Endothelial cell of umbilical vein (primary cell): ENCODE data around the gene TRPC4AP. TPM values are rescaled to one million over a fixed set of nuclear protein-coding genes. Genes with fewer than 3 reads are reported as not detected.

Source experiments
- BruUV-seq: library from RNA; stranded (reverse); fragments of 400-500 nt; replicated peaks from 2 replicates; lab custom pipeline; 2021; lab: Mats Ljungman, UMichigan
- CTCF ChIA-PET: fragments of 300-600, 350-600 bp; sonication (Branson Sonifier 250); formaldehyde crosslinking; loops from one replicate; lab custom pipeline; 2021; ENCODE audit warnings: antibody characterized with exemption, inconsistent platforms; lab: Charles Lee
- POLR2A ChIA-PET: fragments of 300-600, 350-600 bp; sonication (Branson Sonifier 250); formaldehyde crosslinking; loops from one replicate; lab custom pipeline; 2021; ENCODE audit warnings: antibody characterized with exemption, inconsistent platforms; lab: Charles Lee
- DNase-seq: peaks from one replicate; pipeline ENCODE4 v3.0.0-alpha.2; 2011; ENCODE audit warnings: low read depth, low spot score
- FAIRE-seq: peaks from 2 replicates; lab custom pipeline; 2011; peaks lifted over from hg19 to GRCh38; lab: Jason Lieb, UNC
- H2AFZ ChIP-seq: 2 replicates; pipeline ENCODE4 v1.6.0; 2012; ENCODE audit warnings: low read depth, low read length, control low read depth, inconsistent platforms
- H3K27ac ChIP-seq: 2 replicates; pipeline ENCODE4 v1.5.1; 2011; ENCODE audit warnings: low read depth, mild to moderate bottlenecking, control low read depth, low read length, moderate library complexity; ENCODE audit not compliant: insufficient read depth
- H3K27me3 ChIP-seq, 2 experiments: 2 replicates each; pipeline versions ENCODE4 v1.6.0 to v1.6.1; 2011; ENCODE audit warnings: low read length in 2 of 2, mixed read lengths in 1 of 2; ENCODE audit not compliant: control insufficient read depth in 2 of 2, insufficient read depth in 2 of 2
- H3K36me3 ChIP-seq, 2 experiments: 2 replicates in 1 of 2; 3 replicates in 1 of 2; pipeline ENCODE4 v1.5.1; 2011; ENCODE audit warnings: low read length in 2 of 2, mild to moderate bottlenecking in 1 of 2, moderate library complexity in 1 of 2; ENCODE audit not compliant: control insufficient read depth in 2 of 2, insufficient read depth in 2 of 2; ENCODE audit errors: extremely low read depth in 1 of 2
- H3K4me1 ChIP-seq: 3 replicates; pipeline ENCODE4 v1.5.1; 2011; ENCODE audit warnings: mild to moderate bottlenecking, low read length; ENCODE audit not compliant: control insufficient read depth, insufficient read depth; ENCODE audit errors: extremely low read depth
- H3K4me2 ChIP-seq: 2 replicates; pipeline ENCODE4 v1.6.1; 2011; ENCODE audit warnings: low read length, control low read depth, mixed read lengths; ENCODE audit not compliant: insufficient read depth
- H3K4me3 ChIP-seq, 3 experiments: fragments of 200-600 bp in 1 of 3; sonication (generic), shearing (Covaris generic) in 1 of 3; replicated peaks in 1 of 3; 2 replicates each; pipeline ENCODE4 v1.5.1; 2011 to 2016; ENCODE audit warnings: control low read depth in 3 of 3, low read length in 3 of 3, mild to moderate bottlenecking in 2 of 3, inconsistent platforms in 1 of 3, low read depth in 1 of 3, moderate library complexity in 1 of 3; ENCODE audit not compliant: insufficient read depth in 1 of 3
- H3K79me2 ChIP-seq: 2 replicates; pipeline ENCODE4 v1.6.0; 2012; ENCODE audit warnings: low read length, inconsistent platforms; ENCODE audit not compliant: control insufficient read depth, insufficient read depth
- H3K9ac ChIP-seq: replicated peaks from 2 replicates; pipeline ENCODE3; 2011; ENCODE audit warnings: low read length, control low read depth; ENCODE audit not compliant: insufficient read depth; ENCODE audit errors: extremely low read depth
- H3K9me1 ChIP-seq: replicated peaks from 3 replicates; pipeline ENCODE4 v1.6.0; 2011; ENCODE audit warnings: mild to moderate bottlenecking, low read length; ENCODE audit not compliant: control insufficient read depth, insufficient read depth; ENCODE audit errors: extremely low read depth
- H3K9me3 ChIP-seq: replicated peaks from 2 replicates; pipeline ENCODE4 v1.5.1; 2012; ENCODE audit warnings: low read length, inconsistent platforms; ENCODE audit not compliant: control insufficient read depth, insufficient read depth
- H4K20me1 ChIP-seq: replicated peaks from 2 replicates; pipeline ENCODE3; 2011; ENCODE audit warnings: mild to moderate bottlenecking, low read length; ENCODE audit not compliant: control insufficient read depth, insufficient read depth; ENCODE audit errors: extremely low read depth
- FOS ChIP-seq: IDR thresholded peaks from 2 replicates; pipeline ENCODE4 v1.6.1; 2011; ENCODE audit warnings: mild to moderate bottlenecking, low read length, moderate library complexity, borderline replicate concordance; ENCODE audit not compliant: insufficient read depth
- GATA2 ChIP-seq: IDR thresholded peaks from 2 replicates; pipeline ENCODE4 v1.7.0; 2011; ENCODE audit warnings: low read depth, mild to moderate bottlenecking, moderate library complexity, mixed read lengths, low read length; ENCODE audit not compliant: insufficient read length, insufficient read depth
- JUN ChIP-seq: IDR thresholded peaks from 2 replicates; pipeline ENCODE4 v1.6.1; 2011; ENCODE audit warnings: borderline replicate concordance, low read depth; ENCODE audit not compliant: insufficient read length, insufficient read depth
- POLR2A ChIP-seq: IDR thresholded peaks from 2 replicates; pipeline ENCODE4 v1.6.1; 2012; ENCODE audit warnings: low read depth, mild to moderate bottlenecking, control low read depth, low read length
- dilution Hi-C: fragments of 300-500 bp; cut with MboI; formaldehyde crosslinking; loops from one replicate; pipeline ENCODE4 v1.15.0; 2019; ENCODE audit warnings: low sequenced_read_pairs; ENCODE audit not compliant: extremely low pct_ligation_motif_present
- intact Hi-C: fragments of 100-400 bp; cut with micrococcal nuclease; formaldehyde crosslinking; loops from one replicate; pipeline ENCODE4 v1.10.0; 2022
- polyA plus RNA-seq, 4 experiments: library from polyadenylated mRNA; depleted of rRNA in 3 of 4; stranded (reverse) in 3 of 4; unstranded in 1 of 4; fragments of >200 nt; gene quantifications; 2 replicates each; pipeline versions ENCODE4 v1.2.1 to v1.2.3, GENCODE V29; 2011 to 2012; ENCODE audit warnings: missing spikeins in 1 of 4
- total RNA-seq: library from RNA; stranded (reverse); gene quantifications from 2 replicates; pipeline ENCODE4 v1.2.3, GENCODE V29; 2021

The TRPC4AP gene
- total and polyA plus RNA-seq, 2 donors (not counting 3 experiments of a cell fraction or from before 2014, with no cell fraction given), result 89.0 to 103 TPM

DNA sequence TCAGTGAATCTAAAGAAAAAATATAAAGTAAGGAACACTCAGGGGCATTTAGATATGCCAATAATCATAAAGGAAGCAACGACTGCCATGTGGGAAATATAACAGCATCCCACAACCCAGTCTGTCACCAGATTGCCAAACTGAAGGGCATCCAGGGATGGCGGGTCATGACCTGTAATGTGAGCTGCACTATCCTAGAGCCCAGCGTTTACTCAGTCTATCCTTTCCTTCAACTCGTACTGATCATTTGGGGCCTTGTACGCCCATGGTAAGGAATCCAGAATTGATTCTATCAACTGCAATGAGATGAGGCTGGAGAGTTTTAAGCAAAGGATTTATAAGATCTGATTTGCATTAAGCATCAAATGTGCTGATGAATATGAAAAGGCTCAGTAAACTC lies 5.3 kb downstream of the TRPC4AP start:
- Histone ChIP-seq H2AFZ (no peak overlapping the region), H3K9ac (no peak overlapping the region), H3K79me2 (peaks cover 95% of the 10 kb centered on the region), H3K36me3 (peaks cover 0 to 3% of the 10 kb centered on the region in 2 experiments), H3K9me1 (no peaks in the 10 kb centered on the region), H3K4me3 (no peak overlapping the region), H3K27me3 (no peaks in the 10 kb centered on the region), H4K20me1 (peaks cover 15% of the 10 kb centered on the region), H3K27ac (no peak overlapping the region), H3K4me2 (no peak overlapping the region), H3K4me1 (peaks cover 27% of the 10 kb centered on the region), H3K9me3 (no peaks in the 10 kb centered on the region)
- no peak for DNase-seq
- no peak for FAIRE-seq
- ChIA-PET CTCF (interaction anchor here (0.9 to 1.1 kb wide), 2 partner anchors 49 to 121 kb away, joined by 3 to 5 read pairs; no protein-coding TSS in a partner anchor), POLR2A (no interaction called here)
- intact Hi-C loops, result no loop called here
- no peak for TF ChIP-seq GATA2
- BruUV-seq, result no TSS peak
- dilution Hi-C loops, result no loop called here

DNA sequence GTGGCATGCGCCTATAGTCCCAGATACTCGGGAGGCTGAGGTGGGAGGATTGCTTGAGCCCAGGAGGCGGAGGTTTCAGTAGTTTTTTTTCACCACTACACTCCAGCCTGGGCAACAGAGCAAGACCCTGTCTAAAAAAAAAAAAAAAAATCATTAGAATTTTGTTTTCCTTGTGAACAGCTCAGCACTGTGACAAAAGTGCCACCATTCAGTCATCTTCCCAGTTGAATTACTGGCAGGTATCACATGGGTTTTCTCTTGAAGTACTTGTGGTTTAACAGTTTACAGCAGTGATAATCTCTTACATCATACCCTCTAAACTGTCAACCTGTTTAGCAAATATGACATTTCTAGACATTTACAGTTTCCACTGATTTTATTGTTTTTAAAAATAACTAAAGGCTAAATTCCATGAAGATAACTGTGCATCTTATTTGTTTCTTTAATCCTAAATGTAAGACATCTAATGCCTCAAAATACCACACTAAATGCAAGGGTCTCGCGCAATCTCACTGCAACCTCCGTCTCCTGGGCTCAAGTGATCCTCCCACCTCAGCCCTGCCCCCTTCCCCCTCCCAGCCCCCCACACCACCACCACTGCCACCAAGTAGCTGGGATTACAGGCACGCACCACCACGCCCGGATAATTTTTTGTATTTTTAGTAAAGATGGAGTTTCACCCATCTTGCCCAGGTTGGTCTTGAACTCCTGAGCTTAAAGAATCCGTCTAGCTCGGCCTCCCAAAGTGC lies 7.0 kb downstream of the TRPC4AP start:
- Histone ChIP-seq H3K9me1 (no peaks in the 10 kb centered on the region), H3K79me2 (peaks cover 95% of the 10 kb centered on the region), H4K20me1 (peaks cover 21% of the 10 kb centered on the region), H3K4me1 (peaks cover 15% of the 10 kb centered on the region), H3K4me2 (no peak overlapping the region), H3K36me3 (peaks cover 0 to 3% of the 10 kb centered on the region in 2 experiments), H3K27me3 (no peaks in the 10 kb centered on the region), H3K9me3 (no peaks in the 10 kb centered on the region), H3K4me3 (no peak overlapping the region), H3K27ac (no peak overlapping the region), H2AFZ (no peak overlapping the region), H3K9ac (no peak overlapping the region)
- intact Hi-C loops, result no loop called here
- no peak for FAIRE-seq
- ChIA-PET POLR2A (interaction anchor here (0.6 kb wide), 1 partner anchor 25 kb away, joined by 3 read pairs; no protein-coding TSS in a partner anchor), CTCF (interaction anchor here (0.7 to 0.9 kb wide), 2 partner anchors 35 to 59 kb away, joined by 3 read pairs; no protein-coding TSS in a partner anchor)
- no peak for DNase-seq
- TF ChIP-seq POLR2A (no peak), JUN (no peak), FOS (no peak)
- dilution Hi-C loops, result no loop called here
- BruUV-seq, result no TSS peak
